GM19351 (cell line): ENCODE data around the gene DNAJC1.
A peak's percentile ranks its signal among the peaks of the same experiment; 100 is the strongest.
"Not testable (repeated sequence)": the region's sequence is repeated elsewhere in the genome, so short reads cannot be mapped to it uniquely, and the experiment has no call there.

ENCODE experiments used
- ATAC-seq: cut with Tn5 transposase; IDR thresholded peaks from one replicate; pipeline ENCODE4 v1.9.1; 2021; ENCODE audit warnings: mild to moderate bottlenecking, moderate library complexity; ENCODE audit not compliant: unreplicated experiment

DNAJC1 gene

GRCh38 chr10:21733710-21734109 is 269.8 kb downstream of the DNAJC1 start:
- no peak for ATAC-seq

GRCh38 chr10:21732067-21732772 is 271.3 kb downstream of the DNAJC1 start:
- peak; percentile 92 for ATAC-seq

GRCh38 chr10:21728618-21729017 is 274.9 kb downstream of the DNAJC1 start:
- no peak for ATAC-seq

- ATAC-seq, result no peak
Measured at GRCh38 chr10:21727452-21728168, 275.9 kb downstream of the DNAJC1 start.

- ATAC-seq, result no peak
Measured at GRCh38 chr10:21726601-21727225, 276.8 kb downstream of the DNAJC1 start.

GRCh38 chr10:21724687-21725367 is 278.7 kb downstream of the DNAJC1 start:
- ATAC-seq, result peak; percentile 74

- no peak for ATAC-seq
Measured at GRCh38 chr10:21724020-21724589, 279.4 kb downstream of the DNAJC1 start.

GRCh38 chr10:21722209-21722608 is 281.3 kb downstream of the DNAJC1 start:
- no peak for ATAC-seq

- ATAC-seq, result no peak
Measured at GRCh38 chr10:21721000-21721665, 282.4 kb downstream of the DNAJC1 start.

- ATAC-seq, result peak; percentile 58
Measured at GRCh38 chr10:21720090-21720489, 283.4 kb downstream of the DNAJC1 start.

GRCh38 chr10:21719502-21719901 is 284.0 kb downstream of the DNAJC1 start:
- no peak for ATAC-seq

GRCh38 chr10:21717437-21718054 is 286.0 kb downstream of the DNAJC1 start:
- ATAC-seq, result not testable (repeated sequence)

GRCh38 chr10:21715531-21716195 is 287.9 kb downstream of the DNAJC1 start:
- ATAC-seq, result no peak

- no peak for ATAC-seq
Measured at GRCh38 chr10:21712975-21713374, 290.6 kb downstream of the DNAJC1 start.

GRCh38 chr10:21707498-21707897 is 296.0 kb downstream of the DNAJC1 start:
- no peak for ATAC-seq
